Esophagus muscularis mucosa (tissue), 4 donors: ENCODE data around the gene LYG2.

Source experiments
- CTCF ChIP-seq, 3 experiments: fragments of 200-600 bp in 2 of 3; fragments of 450-650 bp in 1 of 3; sonication (generic) in 2 of 3; IDR thresholded peaks; one replicate each; pipeline ENCODE4 v1.5.1; 2017 to 2019; ENCODE audit warnings: antibody characterized with exemption in 3 of 3, mild to moderate bottlenecking in 2 of 3, moderate library complexity in 1 of 3
- EP300 ChIP-seq: sonication (generic); formaldehyde crosslinking; IDR thresholded peaks from one replicate; pipeline ENCODE4 v1.6.1; 2017; ENCODE audit warnings: antibody characterized with exemption
- POLR2A ChIP-seq: fragments of 450-650 bp; IDR thresholded peaks from one replicate; pipeline ENCODE4 v1.6.1; 2017; ENCODE audit warnings: antibody characterized with exemption, moderate library complexity, mild to moderate bottlenecking, low read depth
- POLR2AphosphoS5 ChIP-seq, 2 donors: sonication (generic); formaldehyde crosslinking; IDR thresholded peaks; one replicate each; pipeline ENCODE4 v1.6.1; 2017; ENCODE audit warnings: antibody characterized with exemption in 2 of 2

- TF ChIP-seq POLR2AphosphoS5 (IDR thresholded peaks at IDR 0.05), result no peak
- TF ChIP-seq CTCF (IDR thresholded peaks at IDR 0.05), result no peak
- TF ChIP-seq POLR2A, result no peak
- no peak for TF ChIP-seq EP300
Observed at GRCh38 chr2:99216096-99216495, 39.4 kb downstream of the LYG2 start.
